Measurements from ENCODE around the gene ZNF697.
"Not testable (repeated sequence)": the region's sequence is repeated elsewhere in the genome, so short reads cannot be mapped to it uniquely, and the experiment has no call there.

The ZNF697 gene

DNA sequence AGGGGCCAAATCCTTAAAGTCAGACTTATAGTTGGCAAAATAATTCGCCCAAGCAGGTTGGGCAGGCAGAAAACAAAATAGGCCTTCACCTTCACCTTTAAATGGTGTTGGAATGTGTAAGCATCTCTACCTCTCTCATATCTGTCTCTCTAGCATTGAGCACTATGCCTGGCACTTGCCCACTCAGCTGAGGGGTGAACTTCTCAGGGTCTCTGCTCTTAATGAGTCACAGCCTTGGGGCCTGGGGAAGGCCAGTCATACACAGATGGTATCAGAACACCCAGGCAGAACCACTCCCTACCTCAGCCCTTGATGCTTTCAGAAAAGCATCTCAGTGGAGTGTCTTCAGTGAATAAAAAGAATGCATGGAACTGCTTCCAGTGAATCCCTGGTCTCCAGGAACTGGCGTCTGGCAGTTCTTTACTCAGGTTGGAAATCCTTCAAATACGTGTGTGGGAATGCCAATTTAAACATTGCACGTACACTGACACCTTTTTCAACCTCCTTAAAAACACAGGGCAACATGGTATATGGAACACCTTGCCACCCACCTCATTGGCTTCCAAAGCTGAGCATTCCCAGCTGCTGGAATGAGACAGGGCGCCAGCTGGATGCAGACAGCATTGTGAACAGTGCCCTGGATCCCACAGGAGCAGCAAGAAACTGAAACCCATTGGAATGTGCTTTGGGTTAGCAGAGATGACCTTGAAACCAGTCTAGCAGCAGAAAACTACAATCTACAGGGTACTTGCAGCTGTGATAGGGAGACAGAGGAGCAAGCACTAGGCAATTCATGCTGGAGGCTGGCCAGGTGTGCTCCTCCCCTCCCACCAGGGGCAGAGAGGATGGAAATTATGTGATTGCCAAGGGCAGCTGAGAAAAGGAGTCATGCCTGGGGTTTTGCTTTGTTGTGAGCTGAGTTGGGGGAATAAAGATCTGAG lies 30.0 kb downstream of the ZNF697 start:
- H3K27me3 ChIP-seq (ENCODE audit: control insufficient read depth, insufficient read depth, low read length, poor library complexity, severe bottlenecking): no peaks in the 10 kb centered on the region
- no peak overlapping the region for H3K27ac ChIP-seq (ENCODE audit: insufficient read depth, low read depth, low read length, poor library complexity, severe bottlenecking)
- no peaks in the 10 kb centered on the region for H3K9me3 ChIP-seq (ENCODE audit: control insufficient read depth, low read length)
- WGBS, 2 experiments: 91 to 95% methylated on average over 5 of the region's 5 CpGs
- no peaks in the 10 kb centered on the region for H3K4me1 ChIP-seq (ENCODE audit: control insufficient read depth, insufficient read depth, low read length)
- H3K4me3 ChIP-seq (ENCODE audit: insufficient read depth, low read depth, low read length): no peak overlapping the region
- H3K36me3 ChIP-seq (ENCODE audit: control insufficient read depth, insufficient read depth, low read length): no peaks in the 10 kb centered on the region

DNA sequence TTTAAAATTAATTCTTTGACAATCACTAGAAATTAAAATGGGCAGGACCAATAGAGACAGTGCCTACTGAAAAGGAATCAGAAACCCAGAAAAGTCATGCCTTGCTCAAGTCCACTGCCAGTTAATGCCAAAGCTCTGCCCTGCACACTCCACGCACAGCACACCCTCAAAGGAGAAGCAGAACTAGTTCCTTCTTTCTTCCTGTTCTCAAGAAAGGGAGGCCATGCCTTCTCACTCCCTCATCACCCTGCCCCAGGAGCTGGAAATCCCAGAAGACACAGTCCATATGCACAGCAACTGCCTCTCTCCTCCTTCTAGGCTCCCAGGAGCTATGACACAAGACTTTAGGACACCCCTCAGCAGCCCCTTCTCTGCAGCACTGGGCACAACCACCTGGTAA lies 31.3 kb downstream of the ZNF697 start:
- H3K36me3 ChIP-seq (ENCODE audit: control insufficient read depth, insufficient read depth, low read length); H3K27me3 ChIP-seq (ENCODE audit: control insufficient read depth, insufficient read depth, low read length, poor library complexity, severe bottlenecking); H3K4me1 ChIP-seq (ENCODE audit: control insufficient read depth, insufficient read depth, low read length); H3K4me3 ChIP-seq (ENCODE audit: insufficient read depth, low read depth, low read length); H3K9me3 ChIP-seq (ENCODE audit: control insufficient read depth, low read length); H3K27ac ChIP-seq (ENCODE audit: insufficient read depth, low read depth, low read length, poor library complexity, severe bottlenecking): not testable (repeated sequence)
- WGBS, 2 experiments: 71% methylated on average over 1 of the region's 1 CpG; no CpG with 5 or more reads in 1 of the 2 experiments

DNA sequence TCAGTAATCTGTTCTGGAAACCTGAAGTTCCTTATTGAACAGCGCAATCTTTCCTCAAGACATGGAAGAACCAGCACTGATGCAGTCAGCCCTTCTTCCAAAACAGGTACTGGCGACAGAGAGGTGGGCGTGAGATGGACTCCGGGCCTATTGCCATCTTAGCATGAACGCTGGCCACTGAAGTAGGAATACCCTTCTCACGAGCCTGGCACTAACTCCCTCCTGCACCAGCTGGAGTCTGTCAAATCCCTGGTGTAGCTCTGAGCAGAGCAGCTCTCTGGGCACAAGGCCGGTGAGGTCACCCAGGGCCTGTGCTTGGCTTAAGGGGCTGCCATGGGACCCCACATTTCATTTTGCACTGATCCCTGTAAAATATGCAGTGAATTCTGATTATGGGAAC lies 33.0 kb downstream of the ZNF697 start:
- 76 to 80% methylated on average over 6 to 7 of the region's 7 CpGs for WGBS, 2 experiments
- not testable (repeated sequence) for H3K27ac ChIP-seq (ENCODE audit: insufficient read depth, low read depth, low read length, poor library complexity, severe bottlenecking); H3K9me3 ChIP-seq (ENCODE audit: control insufficient read depth, low read length); H3K4me3 ChIP-seq (ENCODE audit: insufficient read depth, low read depth, low read length); H3K27me3 ChIP-seq (ENCODE audit: control insufficient read depth, insufficient read depth, low read length, poor library complexity, severe bottlenecking); H3K4me1 ChIP-seq (ENCODE audit: control insufficient read depth, insufficient read depth, low read length); H3K36me3 ChIP-seq (ENCODE audit: control insufficient read depth, insufficient read depth, low read length)

DNA sequence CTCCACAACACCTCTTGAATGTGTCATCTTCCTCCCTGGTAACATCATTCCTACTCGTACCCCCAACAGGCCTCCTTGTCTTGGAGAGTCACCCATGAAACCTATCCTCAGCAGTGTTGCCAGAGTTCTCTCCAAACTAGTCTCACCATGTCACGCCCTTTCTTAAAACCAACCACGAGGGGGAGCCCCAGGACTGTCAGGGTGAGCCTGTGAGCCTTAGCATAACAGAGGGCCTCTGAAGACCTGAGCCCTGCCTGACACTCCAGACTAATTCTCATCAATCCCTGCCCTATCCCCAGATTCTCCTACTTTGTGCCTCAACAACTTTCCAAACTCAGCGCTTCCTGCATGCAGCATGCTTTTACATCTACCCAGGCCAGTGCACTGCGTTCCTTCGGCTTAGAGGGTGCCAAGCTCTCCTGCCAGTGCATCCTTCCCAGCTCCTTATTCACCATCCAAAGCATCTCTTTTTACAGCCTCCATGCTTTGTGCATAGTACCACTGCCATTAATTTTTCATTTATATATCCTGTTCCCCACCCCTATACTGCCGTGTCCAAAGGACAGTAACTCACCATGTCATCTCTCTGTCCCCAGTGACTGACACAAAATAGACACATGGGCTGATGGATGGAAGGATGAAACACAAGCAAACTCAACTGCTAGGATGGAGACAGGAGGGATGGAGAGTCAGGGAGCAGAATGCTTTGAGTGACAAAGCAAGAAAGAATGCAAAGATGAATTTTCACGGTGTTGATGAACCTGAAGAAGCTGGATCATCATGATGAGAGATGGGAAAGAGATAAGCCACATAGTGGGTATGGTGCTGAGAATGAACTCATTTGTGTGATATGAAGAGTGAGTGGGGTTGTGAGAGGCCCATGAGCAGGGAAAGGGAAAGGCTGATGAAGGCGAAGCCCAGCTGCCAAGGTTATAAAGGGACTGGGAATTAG lies 34.0 kb downstream of the ZNF697 start:
- Histone ChIP-seq H3K9me3 (ENCODE audit: control insufficient read depth, low read length) (no peaks in the 10 kb centered on the region), H3K27ac (ENCODE audit: insufficient read depth, low read depth, low read length, poor library complexity, severe bottlenecking) (no peak overlapping the region), H3K4me1 (ENCODE audit: control insufficient read depth, insufficient read depth, low read length) (no peaks in the 10 kb centered on the region), H3K27me3 (ENCODE audit: control insufficient read depth, insufficient read depth, low read length, poor library complexity, severe bottlenecking) (no peaks in the 10 kb centered on the region), H3K4me3 (ENCODE audit: insufficient read depth, low read depth, low read length) (no peak overlapping the region), H3K36me3 (ENCODE audit: control insufficient read depth, insufficient read depth, low read length) (no peaks in the 10 kb centered on the region)
- WGBS, 2 experiments: 53 to 55% methylated on average over 7 to 8 of the region's 9 CpGs

DNA sequence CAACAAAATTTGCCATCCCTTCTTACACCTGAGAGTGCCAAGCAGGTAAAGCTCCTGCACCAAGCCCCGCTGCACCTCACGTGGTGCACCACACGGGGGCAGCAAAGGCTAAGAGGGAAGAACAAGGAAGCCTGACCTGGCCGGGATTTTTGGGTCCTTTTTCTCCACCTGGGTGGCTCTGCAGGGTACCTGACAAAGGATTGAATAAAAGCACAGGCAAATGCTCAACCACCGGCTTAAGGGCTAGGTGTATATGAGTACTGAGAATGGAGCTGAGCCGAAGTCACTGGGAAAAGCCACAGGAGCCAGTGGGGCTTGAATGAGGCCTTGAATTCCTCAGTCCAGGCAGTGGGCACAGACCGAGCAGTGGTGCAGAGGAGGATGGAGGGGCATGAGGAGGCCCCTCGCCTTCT lies 36.4 kb downstream of the ZNF697 start:
- 22 to 23% methylated on average over 8 of the region's 8 CpGs for WGBS, 2 experiments
- no peak overlapping the region for H3K4me3 ChIP-seq (ENCODE audit: insufficient read depth, low read depth, low read length)
- no peaks in the 10 kb centered on the region for H3K27me3 ChIP-seq (ENCODE audit: control insufficient read depth, insufficient read depth, low read length, poor library complexity, severe bottlenecking)
- H3K27ac ChIP-seq (ENCODE audit: insufficient read depth, low read depth, low read length, poor library complexity, severe bottlenecking): no peak overlapping the region
- H3K36me3 ChIP-seq (ENCODE audit: control insufficient read depth, insufficient read depth, low read length): no peaks in the 10 kb centered on the region
- H3K4me1 ChIP-seq (ENCODE audit: control insufficient read depth, insufficient read depth, low read length): no peaks in the 10 kb centered on the region
- no peaks in the 10 kb centered on the region for H3K9me3 ChIP-seq (ENCODE audit: control insufficient read depth, low read length)

DNA sequence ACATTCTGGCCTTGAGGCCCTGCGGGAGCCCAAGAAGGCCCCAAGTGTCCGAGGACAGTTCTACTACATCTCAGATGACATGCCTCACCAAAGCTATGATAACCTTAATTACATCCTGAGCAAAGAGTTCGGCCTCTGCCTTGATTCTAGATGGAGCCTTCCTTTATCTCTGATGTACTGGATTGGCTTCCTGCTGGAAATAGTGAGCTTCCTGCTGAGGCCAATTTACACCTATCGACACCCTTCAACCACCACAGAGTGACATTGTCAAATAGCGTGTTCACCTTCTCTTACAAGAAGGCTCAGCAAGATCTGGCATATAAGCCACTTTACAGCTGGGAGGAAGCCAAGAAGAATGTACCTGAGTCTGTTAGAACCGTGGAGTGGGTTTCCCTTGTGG lies 39.2 kb downstream of the ZNF697 start:
- H3K4me1 ChIP-seq (ENCODE audit: control insufficient read depth, insufficient read depth, low read length); H3K27ac ChIP-seq (ENCODE audit: insufficient read depth, low read depth, low read length, poor library complexity, severe bottlenecking); H3K4me3 ChIP-seq (ENCODE audit: insufficient read depth, low read depth, low read length); H3K27me3 ChIP-seq (ENCODE audit: control insufficient read depth, insufficient read depth, low read length, poor library complexity, severe bottlenecking); H3K9me3 ChIP-seq (ENCODE audit: control insufficient read depth, low read length); H3K36me3 ChIP-seq (ENCODE audit: control insufficient read depth, insufficient read depth, low read length): not testable (repeated sequence)
- 87 to 90% methylated on average over 6 of the region's 6 CpGs for WGBS, 2 experiments

DNA sequence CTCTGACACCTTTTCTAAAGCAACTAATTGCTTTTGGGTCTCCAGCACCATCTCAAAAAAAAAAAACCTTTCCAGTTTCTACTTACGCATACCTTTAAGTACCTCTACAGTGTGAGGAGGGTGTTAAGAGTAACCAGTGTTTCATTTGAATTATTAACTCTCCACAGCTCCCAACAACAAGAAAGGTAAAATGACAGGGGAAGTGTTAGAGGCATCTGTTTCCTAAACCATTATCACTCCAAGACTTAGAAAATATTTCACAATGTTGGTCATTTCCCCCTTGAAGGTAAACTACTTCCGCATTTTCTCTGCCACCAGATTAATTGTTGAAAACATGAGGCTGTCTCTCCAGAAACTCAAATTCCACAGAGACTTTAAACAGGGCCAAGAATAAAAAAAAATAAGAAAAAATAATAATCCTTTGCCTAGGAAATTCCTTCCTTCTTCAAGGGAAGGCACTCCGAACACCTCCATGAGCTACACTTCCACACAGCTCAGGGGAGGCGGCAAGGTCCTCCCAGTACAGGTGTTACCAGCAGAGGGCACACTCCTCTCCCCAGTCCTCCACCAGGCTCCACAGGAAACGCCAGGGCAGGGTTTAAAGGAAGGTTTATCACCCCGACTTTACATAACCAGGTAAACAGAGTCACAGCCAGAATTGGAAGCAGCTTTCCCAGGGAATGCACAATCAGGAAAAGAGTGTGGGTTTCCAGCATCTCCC lies 40.8 kb downstream of the ZNF697 start:
- WGBS, 2 experiments: no CpG with 5 or more reads among the region's 6 CpGs
- not testable (repeated sequence) for H3K9me3 ChIP-seq (ENCODE audit: control insufficient read depth, low read length); H3K36me3 ChIP-seq (ENCODE audit: control insufficient read depth, insufficient read depth, low read length); H3K27me3 ChIP-seq (ENCODE audit: control insufficient read depth, insufficient read depth, low read length, poor library complexity, severe bottlenecking); H3K4me1 ChIP-seq (ENCODE audit: control insufficient read depth, insufficient read depth, low read length); H3K27ac ChIP-seq (ENCODE audit: insufficient read depth, low read depth, low read length, poor library complexity, severe bottlenecking); H3K4me3 ChIP-seq (ENCODE audit: insufficient read depth, low read depth, low read length)

DNA sequence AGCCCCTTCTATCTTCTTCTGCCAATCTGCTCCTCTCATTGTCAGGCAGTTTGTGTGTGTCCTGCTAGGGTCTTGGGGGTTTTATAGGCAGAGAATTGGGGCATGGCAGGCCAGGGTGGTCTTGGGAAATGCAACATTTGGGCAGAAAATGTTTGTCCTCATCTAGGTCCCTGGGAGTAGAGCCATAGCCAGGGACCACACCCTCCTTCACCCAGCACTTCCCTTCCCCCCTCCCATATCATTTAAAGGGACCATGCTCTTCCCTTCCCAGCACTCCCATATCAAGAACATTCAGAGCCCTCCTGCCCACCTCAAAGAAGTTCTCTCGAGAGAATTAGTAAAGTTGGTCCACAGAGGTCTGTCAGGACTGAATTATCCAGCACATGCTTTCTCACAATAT lies 41.7 kb downstream of the ZNF697 start:
- H3K4me3 ChIP-seq (ENCODE audit: insufficient read depth, low read depth, low read length): no peak overlapping the region
- no peaks in the 10 kb centered on the region for H3K9me3 ChIP-seq (ENCODE audit: control insufficient read depth, low read length)
- no peaks in the 10 kb centered on the region for H3K4me1 ChIP-seq (ENCODE audit: control insufficient read depth, insufficient read depth, low read length)
- no peaks in the 10 kb centered on the region for H3K36me3 ChIP-seq (ENCODE audit: control insufficient read depth, insufficient read depth, low read length)
- WGBS, 2 experiments: 89 to 93% methylated on average over 1 of the region's 1 CpG
- H3K27ac ChIP-seq (ENCODE audit: insufficient read depth, low read depth, low read length, poor library complexity, severe bottlenecking): no peak overlapping the region
- no peaks in the 10 kb centered on the region for H3K27me3 ChIP-seq (ENCODE audit: control insufficient read depth, insufficient read depth, low read length, poor library complexity, severe bottlenecking)

DNA sequence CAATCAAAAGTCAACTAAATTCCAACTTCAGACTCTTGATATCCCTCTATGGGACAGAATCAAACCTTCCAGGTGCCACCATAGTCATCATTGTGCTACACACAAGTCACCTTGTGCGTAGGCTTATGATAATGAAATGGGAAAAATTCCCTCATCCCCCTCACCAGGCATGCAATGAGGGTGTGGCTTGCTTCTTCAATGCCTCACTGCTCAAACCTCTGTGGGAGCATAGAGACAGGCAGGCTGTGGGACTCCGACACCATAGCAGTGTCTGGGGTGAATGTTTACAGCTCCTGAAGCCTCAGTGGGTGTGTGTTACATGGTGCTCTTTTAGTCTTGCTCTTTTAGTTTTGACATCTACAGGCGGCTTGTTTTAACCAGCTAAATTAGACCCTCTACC lies 42.4 kb downstream of the ZNF697 start:
- no peaks in the 10 kb centered on the region for H3K4me1 ChIP-seq (ENCODE audit: control insufficient read depth, insufficient read depth, low read length)
- H3K27me3 ChIP-seq (ENCODE audit: control insufficient read depth, insufficient read depth, low read length, poor library complexity, severe bottlenecking): no peaks in the 10 kb centered on the region
- no peaks in the 10 kb centered on the region for H3K36me3 ChIP-seq (ENCODE audit: control insufficient read depth, insufficient read depth, low read length)
- no peak overlapping the region for H3K27ac ChIP-seq (ENCODE audit: insufficient read depth, low read depth, low read length, poor library complexity, severe bottlenecking)
- WGBS, 2 experiments: 84 to 91% methylated on average over 2 to 3 of the region's 3 CpGs
- no peak overlapping the region for H3K4me3 ChIP-seq (ENCODE audit: insufficient read depth, low read depth, low read length)
- H3K9me3 ChIP-seq (ENCODE audit: control insufficient read depth, low read length): no peaks in the 10 kb centered on the region

GRCh38 chr1:119605080-119605479 lies 43.0 kb downstream of the ZNF697 start:
- H3K9me3 ChIP-seq (ENCODE audit: control insufficient read depth, low read length); H3K4me3 ChIP-seq (ENCODE audit: insufficient read depth, low read depth, low read length); H3K27me3 ChIP-seq (ENCODE audit: control insufficient read depth, insufficient read depth, low read length, poor library complexity, severe bottlenecking); H3K36me3 ChIP-seq (ENCODE audit: control insufficient read depth, insufficient read depth, low read length); H3K4me1 ChIP-seq (ENCODE audit: control insufficient read depth, insufficient read depth, low read length); H3K27ac ChIP-seq (ENCODE audit: insufficient read depth, low read depth, low read length, poor library complexity, severe bottlenecking): not testable (repeated sequence)
- WGBS, 2 experiments: 81 to 82% methylated on average over 7 of the region's 8 CpGs

Measured in ectodermal cell (in vitro differentiated cells).